GM20000 (cell line): ENCODE data around the gene TOMM20L.

Source experiments
- DNase-seq: peaks from one replicate; pipeline ENCODE4 v3.0.0; 2012; ENCODE audit warnings: low spot score
- TF ChIP-seq, protein P1 (sequence below): IDR thresholded peaks from 2 replicates; pipeline ENCODE4 v1.5.1; 2012; ENCODE audit warnings: mild to moderate bottlenecking, control low read depth; ENCODE audit errors: extremely low read depth, missing control alignments

TOMM20L gene

DNA sequence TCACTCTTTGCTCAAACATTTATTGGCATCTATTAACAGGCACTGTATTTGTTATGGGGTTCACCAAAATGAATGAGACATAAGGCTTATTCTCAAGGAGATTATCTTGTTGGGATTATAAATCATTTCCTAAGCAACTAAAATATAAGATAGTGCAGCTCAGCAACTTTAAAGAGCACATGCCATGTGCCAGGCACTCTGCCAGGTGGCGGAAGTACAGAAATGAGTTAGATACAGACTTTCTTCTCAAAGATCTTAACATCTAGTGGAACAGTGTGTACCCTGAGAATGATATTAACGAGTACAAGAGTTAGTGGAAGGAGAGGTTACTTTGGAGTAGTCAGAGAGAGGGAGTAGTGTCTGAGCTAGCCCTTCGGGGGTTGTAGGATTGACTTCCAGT, 28.4 kb upstream of the TOMM20L start:
- no peak for DNase-seq
- TF ChIP-seq, protein P1, sequence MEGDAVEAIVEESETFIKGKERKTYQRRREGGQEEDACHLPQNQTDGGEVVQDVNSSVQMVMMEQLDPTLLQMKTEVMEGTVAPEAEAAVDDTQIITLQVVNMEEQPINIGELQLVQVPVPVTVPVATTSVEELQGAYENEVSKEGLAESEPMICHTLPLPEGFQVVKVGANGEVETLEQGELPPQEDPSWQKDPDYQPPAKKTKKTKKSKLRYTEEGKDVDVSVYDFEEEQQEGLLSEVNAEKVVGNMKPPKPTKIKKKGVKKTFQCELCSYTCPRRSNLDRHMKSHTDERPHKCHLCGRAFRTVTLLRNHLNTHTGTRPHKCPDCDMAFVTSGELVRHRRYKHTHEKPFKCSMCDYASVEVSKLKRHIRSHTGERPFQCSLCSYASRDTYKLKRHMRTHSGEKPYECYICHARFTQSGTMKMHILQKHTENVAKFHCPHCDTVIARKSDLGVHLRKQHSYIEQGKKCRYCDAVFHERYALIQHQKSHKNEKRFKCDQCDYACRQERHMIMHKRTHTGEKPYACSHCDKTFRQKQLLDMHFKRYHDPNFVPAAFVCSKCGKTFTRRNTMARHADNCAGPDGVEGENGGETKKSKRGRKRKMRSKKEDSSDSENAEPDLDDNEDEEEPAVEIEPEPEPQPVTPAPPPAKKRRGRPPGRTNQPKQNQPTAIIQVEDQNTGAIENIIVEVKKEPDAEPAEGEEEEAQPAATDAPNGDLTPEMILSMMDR: no peak

DNA sequence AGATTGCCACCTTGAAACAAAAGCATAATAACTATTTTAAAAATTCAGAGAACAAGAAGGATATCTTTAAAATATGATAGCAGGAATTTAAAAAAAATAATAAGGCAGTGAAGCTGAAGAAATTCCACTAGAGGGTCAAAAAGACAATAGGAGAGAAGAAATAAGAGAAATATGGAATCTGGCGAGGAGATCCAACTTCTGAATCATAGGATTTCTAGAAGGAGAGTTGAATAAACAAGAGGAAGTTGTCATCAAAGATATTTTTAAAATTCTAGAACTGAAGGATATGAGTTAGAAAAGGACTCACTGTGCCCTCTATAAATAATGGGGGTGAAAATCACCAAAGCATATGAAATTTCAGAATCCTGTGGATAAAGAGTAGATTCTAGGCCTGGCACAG, 26.8 kb upstream of the TOMM20L start:
- TF ChIP-seq, protein P1: no peak
- no peak for DNase-seq

DNA sequence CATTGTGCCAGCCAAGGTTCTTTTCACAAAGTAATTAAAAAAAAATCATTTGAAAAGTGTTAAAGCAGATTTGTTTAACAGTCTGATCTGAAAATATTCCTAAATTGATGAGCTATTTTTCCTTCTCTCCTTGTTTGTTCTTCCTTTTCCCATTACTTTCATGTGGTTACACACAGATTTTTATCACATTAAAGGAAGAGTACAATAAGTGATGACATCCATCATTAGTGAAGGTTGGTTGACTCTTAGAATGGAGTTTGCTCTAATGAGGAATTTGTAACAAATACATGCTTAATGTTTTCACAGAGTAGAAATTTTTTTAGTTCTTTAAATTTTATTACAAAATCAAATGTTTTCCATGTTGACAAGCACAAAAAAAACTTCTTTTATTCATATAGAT, 18.9 kb upstream of the TOMM20L start:
- TF ChIP-seq, protein P1: no peak
- no peak for DNase-seq

DNA sequence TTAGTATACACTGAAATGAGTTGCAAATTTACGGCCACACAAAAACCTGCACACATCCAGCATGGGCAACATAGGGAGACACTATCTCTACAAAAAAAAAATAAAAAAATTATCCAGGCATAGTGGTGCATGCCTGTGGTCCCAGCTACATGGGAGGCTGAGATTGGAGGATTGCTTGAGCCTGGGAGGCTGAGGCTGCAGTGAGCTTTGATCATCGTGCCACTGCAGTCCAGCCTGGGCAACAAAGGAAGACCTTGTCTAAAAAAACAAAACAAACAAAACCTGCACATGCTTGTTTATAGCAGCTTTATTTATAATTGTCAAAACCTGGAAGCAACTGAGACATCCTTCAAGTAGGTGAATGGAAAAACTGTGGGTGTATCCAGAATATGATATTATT, 4.9 kb upstream of the TOMM20L start:
- TF ChIP-seq, protein P1: no peak
- DNase-seq: no peak

DNA sequence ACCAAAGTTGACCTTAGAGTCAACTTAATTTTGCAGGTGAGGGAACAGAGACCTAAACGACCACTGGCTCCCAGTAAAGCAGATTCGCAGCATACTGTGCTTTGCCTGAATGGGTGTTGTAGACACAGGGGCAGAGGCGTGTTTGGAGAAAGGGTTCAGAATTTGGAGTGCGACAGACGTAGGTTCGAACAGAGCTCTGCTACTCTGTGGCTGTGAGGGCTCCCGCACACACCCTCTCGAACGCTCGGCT, 243 bp upstream of the TOMM20L start:
- TF ChIP-seq, protein P1: no peak
- no peak for DNase-seq

DNA sequence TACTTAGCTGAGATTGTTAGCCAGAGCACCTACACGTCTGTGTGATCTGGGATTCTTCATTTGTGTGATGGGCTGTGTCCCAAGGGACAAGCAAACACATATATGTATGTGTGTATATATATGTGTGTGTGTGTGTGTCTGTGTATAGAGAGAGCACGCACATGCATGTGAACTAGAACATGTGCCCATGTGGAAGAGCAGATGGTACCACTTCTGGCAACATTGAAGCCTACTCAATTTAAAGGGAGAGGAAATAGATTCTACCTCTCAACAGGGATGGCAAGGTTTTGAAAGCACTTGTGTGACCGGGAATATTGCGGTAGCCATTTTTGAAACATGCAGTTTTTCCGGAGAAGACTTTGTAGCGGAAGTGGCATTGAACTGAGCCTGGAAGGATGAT, 1.4 kb downstream of the TOMM20L start:
- TF ChIP-seq, protein P1: no peak
- no peak for DNase-seq

DNA sequence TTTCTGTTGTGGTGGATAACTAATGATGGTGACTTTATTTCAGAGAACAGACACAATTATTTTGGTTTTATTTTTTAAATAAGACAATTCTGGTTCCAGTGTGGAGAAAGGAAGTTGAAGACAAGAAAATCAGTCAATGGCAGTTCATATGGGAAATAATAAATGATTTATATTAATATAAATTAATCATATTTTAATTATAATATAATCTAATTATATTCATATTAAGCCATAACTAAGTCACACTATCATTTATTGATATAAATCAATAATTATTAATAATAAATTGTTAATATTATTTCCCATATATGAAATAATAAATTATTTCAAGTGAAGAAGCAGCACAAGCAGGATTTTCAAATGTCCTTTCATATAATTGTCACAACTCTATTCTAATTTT, 2.8 kb downstream of the TOMM20L start:
- TF ChIP-seq, protein P1: no peak
- DNase-seq: no peak

DNA sequence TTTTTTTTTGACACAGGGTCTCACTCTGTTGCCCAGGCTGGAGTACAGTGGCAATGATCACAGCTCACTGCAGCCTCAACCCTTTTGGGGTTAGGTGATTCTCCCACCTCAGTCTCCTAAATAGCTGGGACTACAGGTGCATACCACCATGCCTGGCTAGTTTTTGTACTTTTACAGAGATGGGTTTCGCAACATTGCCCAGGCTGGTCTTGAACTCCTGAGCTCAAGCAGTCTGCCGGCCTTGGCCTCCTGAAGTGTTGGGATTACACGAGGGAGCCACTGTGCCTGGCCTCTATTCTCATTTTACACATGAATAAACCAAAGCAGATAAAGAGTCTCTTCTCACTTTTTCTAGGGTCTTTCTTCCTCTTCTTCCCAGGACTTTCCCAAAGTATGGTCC, 3.2 kb downstream of the TOMM20L start:
- no peak for DNase-seq
- TF ChIP-seq, protein P1: no peak
